Endodermal cell (in vitro differentiated cells): Measurements from ENCODE around the gene SCD5. TPM values are rescaled to one million over a fixed set of nuclear protein-coding genes. Genes with fewer than 3 reads are reported as not detected.

Source experiments
- DNase-seq: peaks from one replicate; pipeline ENCODE4 v3.0.0-alpha.2; 2017
- H3K27ac ChIP-seq: 2 replicates; pipeline ENCODE4 v1.5.1; 2013; ENCODE audit warnings: mild to moderate bottlenecking, low read depth, low read length, moderate library complexity
- H3K27me3 ChIP-seq: 2 replicates; pipeline ENCODE4 v1.6.1; 2013; ENCODE audit warnings: mild to moderate bottlenecking, low read length, moderate library complexity; ENCODE audit not compliant: insufficient read depth, control insufficient read depth, poor library complexity, severe bottlenecking
- H3K36me3 ChIP-seq: 2 replicates; pipeline ENCODE4 v1.7.0; 2013; ENCODE audit warnings: mild to moderate bottlenecking, low read length, moderate library complexity; ENCODE audit not compliant: control insufficient read depth, insufficient read depth
- H3K4me1 ChIP-seq: one replicate; pipeline ENCODE4 v1.7.0; 2013; ENCODE audit warnings: low read length; ENCODE audit not compliant: control insufficient read depth, insufficient read depth
- H3K4me3 ChIP-seq: 2 replicates; pipeline ENCODE4 v1.5.1; 2013; ENCODE audit warnings: mild to moderate bottlenecking, low read length, moderate library complexity
- H3K9ac ChIP-seq: 2 replicates; pipeline ENCODE4 v1.6.1; 2013; ENCODE audit warnings: mild to moderate bottlenecking, low read length, moderate library complexity; ENCODE audit not compliant: poor library complexity, severe bottlenecking; ENCODE audit errors: extremely low read depth
- H3K9me3 ChIP-seq: 2 replicates; pipeline ENCODE4 v1.6.1; 2013; ENCODE audit warnings: mild to moderate bottlenecking, low read length, moderate library complexity; ENCODE audit not compliant: control insufficient read depth
- H3K27ac Mint-ChIP-seq: 2 replicates; pipeline ENCODE4 v1.8.0; 2020; ENCODE audit warnings: mixed read lengths
- H3K27me3 Mint-ChIP-seq: 2 replicates; pipeline ENCODE4 v1.8.0; 2021; ENCODE audit warnings: mild to moderate bottlenecking, mixed read lengths; ENCODE audit not compliant: insufficient read depth
- H3K36me3 Mint-ChIP-seq: 2 replicates; pipeline ENCODE4 v1.8.0; 2020; ENCODE audit warnings: low read depth, mixed read lengths
- H3K4me1 Mint-ChIP-seq: 2 replicates; pipeline ENCODE4 v1.8.0; 2020; ENCODE audit warnings: mixed read lengths
- H3K4me3 Mint-ChIP-seq: 2 replicates; pipeline ENCODE4 v1.8.0; 2020; ENCODE audit warnings: mild to moderate bottlenecking, moderate library complexity, mixed read lengths
- H3K9me3 Mint-ChIP-seq: 2 replicates; pipeline ENCODE4 v1.8.0; 2020; ENCODE audit warnings: mild to moderate bottlenecking, mixed read lengths
- WGBS, 2 experiments: methylation state at CpG; one replicate each; pipeline versions ENCODE4 v1.1.5 to v1.1.7; 2013; ENCODE audit warnings: missing lambda C conversion rate in 2 of 2, mixed read lengths in 1 of 2; ENCODE audit not compliant: insufficient coverage in 1 of 2, insufficient read length in 1 of 2; 5-methylcytosine and 5-hydroxymethylcytosine counted together
- total RNA-seq, 2 donors: library from RNA; stranded (reverse); fragmentation: NEBNext Ultra II Directional in 1 of 2; extraction: Animal tissue kit (Norgen Biotek cat#: 25700) in 1 of 2; gene quantifications; 2 replicates in 1 of 2; 3 replicates in 1 of 2; pipeline ENCODE4 v1.2.1, GENCODE V29; 2021
- TF ChIP-seq, protein P1 (sequence below): fragments of 200-600 bp; sonication (generic); conservative IDR thresholded peaks from 2 replicates; pipeline ENCODE4 v1.5.0; 2021; ENCODE audit warnings: antibody characterized with exemption, mild to moderate bottlenecking

Gene SCD5
- total RNA-seq, 2 donors from 2014 or later: 3.2 to 5.2 TPM

GRCh38 chr4:82610041-82610440 is 188.6 kb downstream of the SCD5 start:
- Mint-ChIP-seq H3K4me3 (no peak overlapping the region), H3K9me3 (no peaks in the 10 kb centered on the region)

DNA sequence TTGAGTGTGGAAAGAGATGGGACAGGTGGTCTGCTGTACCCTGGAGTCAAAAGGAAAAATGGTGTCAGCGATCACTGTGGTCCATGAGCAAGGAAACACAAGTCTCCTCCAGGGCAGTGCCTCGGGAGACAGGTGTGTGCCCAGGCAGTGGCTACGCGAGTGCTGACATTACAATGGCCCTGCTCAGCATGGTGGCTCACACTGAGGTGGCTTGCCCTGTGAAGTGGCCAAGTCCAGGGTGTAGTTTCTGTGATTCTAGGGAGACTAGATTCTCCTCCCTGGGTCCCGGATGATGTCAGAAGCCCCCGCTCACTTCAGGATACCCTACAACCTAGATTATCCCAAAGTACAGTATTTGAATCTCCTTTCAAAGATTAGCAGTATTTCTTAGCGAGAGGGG is 192.0 kb downstream of the SCD5 start:
- Mint-ChIP-seq H3K9me3 (no peaks in the 10 kb centered on the region), H3K36me3 (no peaks in the 10 kb centered on the region), H3K4me1 (peaks cover 9% of the 10 kb centered on the region), H3K27me3 (no peaks in the 10 kb centered on the region), H3K4me3 (no peak overlapping the region), H3K27ac (no peak overlapping the region)
- no peak for DNase-seq
- H3K27me3 ChIP-seq: no peaks in the 10 kb centered on the region
- H3K36me3 ChIP-seq: no peaks in the 10 kb centered on the region
- H3K4me1 ChIP-seq: no peaks in the 10 kb centered on the region
- H3K4me3 ChIP-seq: no peak overlapping the region
- no peak overlapping the region for H3K27ac ChIP-seq
- H3K9me3 ChIP-seq: no peaks in the 10 kb centered on the region
- no peak overlapping the region for H3K9ac ChIP-seq
- TF ChIP-seq, protein P1, sequence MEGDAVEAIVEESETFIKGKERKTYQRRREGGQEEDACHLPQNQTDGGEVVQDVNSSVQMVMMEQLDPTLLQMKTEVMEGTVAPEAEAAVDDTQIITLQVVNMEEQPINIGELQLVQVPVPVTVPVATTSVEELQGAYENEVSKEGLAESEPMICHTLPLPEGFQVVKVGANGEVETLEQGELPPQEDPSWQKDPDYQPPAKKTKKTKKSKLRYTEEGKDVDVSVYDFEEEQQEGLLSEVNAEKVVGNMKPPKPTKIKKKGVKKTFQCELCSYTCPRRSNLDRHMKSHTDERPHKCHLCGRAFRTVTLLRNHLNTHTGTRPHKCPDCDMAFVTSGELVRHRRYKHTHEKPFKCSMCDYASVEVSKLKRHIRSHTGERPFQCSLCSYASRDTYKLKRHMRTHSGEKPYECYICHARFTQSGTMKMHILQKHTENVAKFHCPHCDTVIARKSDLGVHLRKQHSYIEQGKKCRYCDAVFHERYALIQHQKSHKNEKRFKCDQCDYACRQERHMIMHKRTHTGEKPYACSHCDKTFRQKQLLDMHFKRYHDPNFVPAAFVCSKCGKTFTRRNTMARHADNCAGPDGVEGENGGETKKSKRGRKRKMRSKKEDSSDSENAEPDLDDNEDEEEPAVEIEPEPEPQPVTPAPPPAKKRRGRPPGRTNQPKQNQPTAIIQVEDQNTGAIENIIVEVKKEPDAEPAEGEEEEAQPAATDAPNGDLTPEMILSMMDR: no peak
- 92% methylated on average over 3 to 7 of the region's 7 CpGs for WGBS, 2 experiments

More at GRCh38 chr4:82610041-82610440, 188.6 kb downstream of the SCD5 start:
- H3K27me3 ChIP-seq: no peaks in the 10 kb centered on the region
- no peak overlapping the region for H3K9ac ChIP-seq
- no peaks in the 10 kb centered on the region for H3K36me3 Mint-ChIP-seq
- H3K9me3 ChIP-seq: no peaks in the 10 kb centered on the region
- H3K27me3 Mint-ChIP-seq: no peaks in the 10 kb centered on the region
- TF ChIP-seq, protein P1: no peak
- H3K36me3 ChIP-seq: no peaks in the 10 kb centered on the region
- no peaks in the 10 kb centered on the region for H3K4me1 ChIP-seq
- H3K27ac ChIP-seq: no peak overlapping the region
- peaks cover 9% of the 10 kb centered on the region for H3K4me1 Mint-ChIP-seq
- WGBS, 2 experiments: 88% methylated on average over 2 of the region's 2 CpGs; no CpG with 5 or more reads in 1 of the 2 experiments
- no peak overlapping the region for H3K27ac Mint-ChIP-seq
- no peak for DNase-seq
- H3K4me3 ChIP-seq: no peak overlapping the region

- no peak overlapping the region for H3K4me3 Mint-ChIP-seq
- no peak for DNase-seq
- 83 to 100% methylated on average over 1 of the region's 1 CpG for WGBS, 2 experiments
Observed at GRCh38 chr4:82604522-82604921, 194.1 kb downstream of the SCD5 start.

More at GRCh38 chr4:82604522-82604921, 194.1 kb downstream of the SCD5 start:
- Histone ChIP-seq H3K9me3 (no peaks in the 10 kb centered on the region), H3K9ac (no peak overlapping the region), H3K4me3 (no peak overlapping the region), H3K36me3 (no peaks in the 10 kb centered on the region), H3K27me3 (no peaks in the 10 kb centered on the region), H3K27ac (no peak overlapping the region), H3K4me1 (no peaks in the 10 kb centered on the region)
- H3K36me3 Mint-ChIP-seq: no peaks in the 10 kb centered on the region
- no peaks in the 10 kb centered on the region for H3K27me3 Mint-ChIP-seq
- H3K9me3 Mint-ChIP-seq: no peaks in the 10 kb centered on the region
- H3K4me1 Mint-ChIP-seq: peaks cover 2% of the 10 kb centered on the region
- H3K27ac Mint-ChIP-seq: no peak overlapping the region
- TF ChIP-seq, protein P1: no peak
